Smooth muscle cell (in vitro differentiated cells): ENCODE measurements around the gene ACAT1. TPM values are rescaled to one million over a fixed set of nuclear protein-coding genes. Genes with fewer than 3 reads are reported as not detected.

Experiments
- DNase-seq: peaks from one replicate; lab custom pipeline; 2025; ENCODE audit not compliant: unreplicated experiment; lab: John Stamatoyannopoulos, UW
- H2AFZ ChIP-seq: fragments of 200-600 bp; sonication (generic); 2 replicates; pipeline ENCODE4 v1.6.0; 2016; ENCODE audit warnings: antibody characterized with exemption, low read depth, mild to moderate bottlenecking
- H3F3A ChIP-seq: fragments of 200-600 bp; sonication (generic); 2 replicates; pipeline ENCODE4 v1.6.0; 2017; ENCODE audit warnings: antibody characterized with exemption, low read depth
- H3K27ac ChIP-seq: fragments of 200-600 bp; sonication (generic); 2 replicates; pipeline ENCODE4 v1.5.1; 2016; ENCODE audit warnings: low read depth, mild to moderate bottlenecking
- H3K27me3 ChIP-seq: fragments of 200-600 bp; sonication (generic); 2 replicates; pipeline ENCODE4 v1.6.1; 2016; ENCODE audit warnings: low read depth, mild to moderate bottlenecking
- H3K36me3 ChIP-seq: fragments of 200-600 bp; sonication (generic); 2 replicates; pipeline ENCODE4 v1.5.1; 2016; ENCODE audit warnings: low read depth
- H3K4me1 ChIP-seq: fragments of 200-600 bp; sonication (generic); 2 replicates; pipeline ENCODE4 v1.5.1; 2016; ENCODE audit warnings: low read depth
- H3K4me2 ChIP-seq: fragments of 200-600 bp; sonication (generic); 2 replicates; pipeline ENCODE4 v1.6.0; 2016; ENCODE audit warnings: mild to moderate bottlenecking
- H3K4me3 ChIP-seq: fragments of 200-600 bp; sonication (generic); 2 replicates; pipeline ENCODE4 v1.5.1; 2016; ENCODE audit warnings: mild to moderate bottlenecking
- H3K79me2 ChIP-seq: fragments of 200-600 bp; sonication (generic); 2 replicates; pipeline ENCODE4 v1.6.0; 2016; ENCODE audit warnings: low read depth, mild to moderate bottlenecking
- H3K9ac ChIP-seq: fragments of 200-600 bp; sonication (generic); 2 replicates; pipeline ENCODE4 v1.6.0; 2016; ENCODE audit warnings: low read depth
- H3K9me3 ChIP-seq: fragments of 200-600 bp; sonication (generic); replicated peaks from 2 replicates; pipeline ENCODE4 v1.5.1; 2016; ENCODE audit warnings: low read depth
- H4K20me1 ChIP-seq: fragments of 200-600 bp; sonication (generic); 2 replicates; pipeline ENCODE4 v1.6.0; 2016; ENCODE audit warnings: low read depth
- CTCF ChIP-seq: fragments of 200-600 bp; sonication (generic); IDR thresholded peaks from 2 replicates; pipeline ENCODE4 v1.5.1; 2017; ENCODE audit warnings: borderline replicate concordance, mild to moderate bottlenecking, antibody characterized with exemption; ENCODE audit not compliant: insufficient read depth, poor library complexity, severe bottlenecking
- WGBS: methylation state at CpG from one replicate; pipeline ENCODE4 v1.1.7; 2016; ENCODE audit warnings: low lambda C conversion rate; 5-methylcytosine and 5-hydroxymethylcytosine counted together
- polyA plus RNA-seq: library from polyadenylated mRNA; unstranded; fragments of >200 nt; fragmentation: Nextera tagmentation; extraction: Ambion mirVana; gene quantifications from 2 replicates; pipeline ENCODE4 v1.2.1, GENCODE V29; 2016
- total RNA-seq: library from RNA; depleted of rRNA; stranded (reverse); fragments of >200 nt; gene quantifications from 2 replicates; pipeline ENCODE4 v1.2.3, GENCODE V29; 2014

Gene ACAT1
- total and polyA plus RNA-seq, 2 experiments from 2014 or later = 25.1 to 63.2 TPM

DNA sequence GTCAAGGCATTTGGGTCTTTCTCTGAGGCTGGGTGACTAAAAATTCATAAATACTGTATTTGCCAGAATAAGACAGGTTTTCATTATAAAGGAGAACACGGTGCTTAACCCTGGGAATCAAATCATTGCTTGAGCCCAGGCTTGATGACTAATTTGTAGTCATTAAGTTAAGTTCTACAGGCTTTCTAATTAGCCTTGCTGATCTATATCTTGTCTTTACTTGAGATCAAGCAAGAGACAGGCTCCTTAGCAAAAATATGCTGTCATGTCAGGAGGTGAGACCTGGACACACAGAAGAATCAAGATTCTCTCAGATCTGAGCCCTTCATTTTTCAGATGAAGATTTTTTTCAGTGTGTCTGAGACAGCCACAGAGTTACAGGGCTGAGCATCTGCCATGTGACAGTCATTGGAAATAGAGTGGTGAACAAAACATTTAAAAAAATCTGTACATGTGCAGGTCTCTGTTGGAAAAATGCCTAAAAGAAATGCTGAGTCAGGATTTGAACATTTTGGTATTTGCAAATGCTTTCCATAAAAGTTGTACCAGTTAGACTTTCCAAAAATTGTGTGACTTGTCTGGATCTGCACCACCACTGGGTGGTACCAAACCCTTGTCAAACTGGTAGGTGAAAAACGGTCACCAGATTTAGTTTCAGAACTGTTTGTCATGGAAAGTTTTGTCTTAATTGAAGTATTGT lies 14.6 kb downstream of the ACAT1 start:
- no peaks in the 10 kb centered on the region for H3K27me3 ChIP-seq
- no peak for DNase-seq
- WGBS = 68% methylated on average over 2 of the region's 2 CpGs
- peak; percentile 14 for TF ChIP-seq CTCF
- no peak overlapping the region for H3K4me3 ChIP-seq
- H3F3A ChIP-seq = peaks cover 4% of the 10 kb centered on the region
- no peak overlapping the region for H3K4me2 ChIP-seq
- no peaks in the 10 kb centered on the region for H3K9me3 ChIP-seq
- H3K9ac ChIP-seq = no peak overlapping the region
- peaks cover 8% of the 10 kb centered on the region for H3K36me3 ChIP-seq
- H2AFZ ChIP-seq = no peak overlapping the region
- H4K20me1 ChIP-seq = no peaks in the 10 kb centered on the region
- peak overlapping the region; percentile 3 for H3K27ac ChIP-seq
- H3K79me2 ChIP-seq = no peaks in the 10 kb centered on the region
- no peaks in the 10 kb centered on the region for H3K4me1 ChIP-seq

- Histone ChIP-seq H2AFZ (no peak overlapping the region), H4K20me1 (no peaks in the 10 kb centered on the region), H3F3A (peaks cover 4% of the 10 kb centered on the region), H3K79me2 (no peaks in the 10 kb centered on the region), H3K4me1 (no peaks in the 10 kb centered on the region), H3K4me2 (no peak overlapping the region), H3K36me3 (peaks cover 8% of the 10 kb centered on the region), H3K4me3 (no peak overlapping the region), H3K27me3 (no peaks in the 10 kb centered on the region), H3K9me3 (no peaks in the 10 kb centered on the region), H3K9ac (no peak overlapping the region), H3K27ac (no peak overlapping the region)
- TF ChIP-seq CTCF = no peak
- DNase-seq = no peak
- 96% methylated on average over 1 of the region's 1 CpG for WGBS
These were observed 15.8 kb downstream of the ACAT1 start for GRCh38 chr11:108137212-108137611.

DNA sequence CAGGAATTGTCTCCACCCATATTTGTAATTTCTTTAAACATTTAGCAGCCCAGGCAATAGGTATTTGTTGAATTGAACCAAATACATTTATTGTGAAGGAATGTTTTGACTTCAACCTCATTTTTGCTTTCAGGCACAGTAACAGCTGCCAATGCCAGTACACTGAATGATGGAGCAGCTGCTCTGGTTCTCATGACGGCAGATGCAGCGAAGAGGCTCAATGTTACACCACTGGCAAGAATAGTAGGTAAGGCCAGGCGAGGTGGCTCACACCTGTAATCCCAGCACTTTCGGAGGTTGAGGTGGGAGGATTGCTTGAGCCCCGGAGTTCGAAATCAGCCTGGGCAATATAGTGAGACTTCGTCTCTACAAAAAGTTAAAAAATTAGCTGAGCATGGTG lies 20.9 kb downstream of the ACAT1 start:
- no peak for TF ChIP-seq CTCF
- peaks cover 7% of the 10 kb centered on the region for H3K36me3 ChIP-seq

GRCh38 chr11:108144615-108145014 lies 23.2 kb downstream of the ACAT1 start:
- no peaks in the 10 kb centered on the region for H3K79me2 ChIP-seq
- H3K36me3 ChIP-seq = peaks cover 13% of the 10 kb centered on the region
- WGBS = 98% methylated on average over 3 of the region's 3 CpGs
- no peak overlapping the region for H3K27ac ChIP-seq
- no peak overlapping the region for H3K4me2 ChIP-seq
- TF ChIP-seq CTCF = no peak
- H2AFZ ChIP-seq = no peak overlapping the region
- no peaks in the 10 kb centered on the region for H3K4me1 ChIP-seq
- DNase-seq = no peak
- no peaks in the 10 kb centered on the region for H4K20me1 ChIP-seq
- no peak overlapping the region for H3K4me3 ChIP-seq
- no peaks in the 10 kb centered on the region for H3F3A ChIP-seq
- H3K9me3 ChIP-seq = no peaks in the 10 kb centered on the region
- H3K27me3 ChIP-seq = no peaks in the 10 kb centered on the region
- no peak overlapping the region for H3K9ac ChIP-seq

More for the DNA sequence above, 20.9 kb downstream of the ACAT1 start:
- Histone ChIP-seq H3K27ac (no peak overlapping the region), H3K9me3 (no peaks in the 10 kb centered on the region), H4K20me1 (no peaks in the 10 kb centered on the region), H2AFZ (no peak overlapping the region), H3K4me2 (no peak overlapping the region), H3K4me3 (no peak overlapping the region), H3K27me3 (no peaks in the 10 kb centered on the region), H3K79me2 (no peaks in the 10 kb centered on the region), H3K9ac (no peak overlapping the region), H3K4me1 (no peaks in the 10 kb centered on the region), H3F3A (no peaks in the 10 kb centered on the region)
- DNase-seq = no peak
- 97% methylated on average over 7 of the region's 7 CpGs for WGBS
